Measurements from ENCODE around the gene GPC6.
"Not testable (repeated sequence)": the region's sequence is repeated elsewhere in the genome, so short reads cannot be mapped to it uniquely, and the experiment has no call there.

GPC6 gene

DNA sequence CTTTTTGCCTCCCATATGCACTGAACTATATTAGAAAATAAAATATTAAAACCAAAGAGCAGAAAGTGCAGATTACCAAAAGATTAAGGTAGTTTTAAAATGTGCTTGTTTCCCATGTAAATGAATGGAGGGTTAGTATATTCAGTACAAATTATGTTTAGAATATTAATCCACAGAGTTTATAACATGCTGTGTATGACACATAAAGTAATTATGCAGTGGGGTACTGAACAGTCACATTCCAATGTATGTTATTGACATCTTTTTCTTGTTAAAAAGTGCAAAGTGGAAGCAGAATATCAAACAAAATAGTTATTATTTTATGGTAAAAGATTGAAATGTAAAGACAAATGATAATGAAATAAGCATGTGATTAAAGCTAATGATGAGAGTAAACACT, 79.3 kb downstream of the GPC6 start:
- no peak overlapping the region for H3K27ac ChIP-seq
- no peak overlapping the region for H3K4me3 ChIP-seq

DNA sequence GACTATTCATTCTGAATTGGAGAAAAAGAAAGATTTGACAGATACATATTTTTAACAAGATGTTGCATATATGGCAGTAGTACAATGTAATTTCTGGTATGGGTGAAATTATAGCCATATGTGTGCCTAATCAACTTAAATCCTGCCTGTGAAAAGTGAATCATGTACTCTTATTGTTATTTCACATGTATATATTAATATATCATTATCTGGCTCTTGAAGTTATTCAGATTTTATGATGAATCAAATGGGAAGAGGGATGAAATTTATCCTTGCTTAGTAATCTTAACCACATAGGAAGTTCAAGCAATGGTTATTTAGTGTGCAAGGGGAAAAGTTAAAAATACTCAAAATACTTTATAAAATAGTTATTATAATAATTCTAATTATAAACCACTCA, 80.5 kb downstream of the GPC6 start:
- H3K27ac ChIP-seq, result no peak overlapping the region
- H3K4me3 ChIP-seq, result no peak overlapping the region

DNA sequence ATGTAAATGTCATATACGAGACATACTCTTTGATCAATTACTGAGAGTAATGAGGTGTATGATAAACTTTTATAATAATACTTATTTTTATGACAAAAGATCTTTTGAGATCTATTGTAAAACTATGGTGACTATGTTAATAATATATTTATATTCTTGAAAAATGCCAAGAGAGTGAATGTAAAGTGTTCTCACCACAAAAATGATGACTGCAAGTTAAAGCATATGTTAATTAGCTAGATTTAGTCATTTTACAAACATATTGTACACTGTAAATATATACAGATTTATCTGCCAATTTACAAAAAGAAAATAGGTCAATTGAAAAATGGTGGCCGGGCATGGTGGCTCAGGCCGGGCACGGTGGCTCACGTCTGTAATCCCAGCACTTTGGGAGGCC, 81.0 kb downstream of the GPC6 start:
- Histone ChIP-seq H3K27ac (no peak overlapping the region), H3K4me3 (no peak overlapping the region)

DNA sequence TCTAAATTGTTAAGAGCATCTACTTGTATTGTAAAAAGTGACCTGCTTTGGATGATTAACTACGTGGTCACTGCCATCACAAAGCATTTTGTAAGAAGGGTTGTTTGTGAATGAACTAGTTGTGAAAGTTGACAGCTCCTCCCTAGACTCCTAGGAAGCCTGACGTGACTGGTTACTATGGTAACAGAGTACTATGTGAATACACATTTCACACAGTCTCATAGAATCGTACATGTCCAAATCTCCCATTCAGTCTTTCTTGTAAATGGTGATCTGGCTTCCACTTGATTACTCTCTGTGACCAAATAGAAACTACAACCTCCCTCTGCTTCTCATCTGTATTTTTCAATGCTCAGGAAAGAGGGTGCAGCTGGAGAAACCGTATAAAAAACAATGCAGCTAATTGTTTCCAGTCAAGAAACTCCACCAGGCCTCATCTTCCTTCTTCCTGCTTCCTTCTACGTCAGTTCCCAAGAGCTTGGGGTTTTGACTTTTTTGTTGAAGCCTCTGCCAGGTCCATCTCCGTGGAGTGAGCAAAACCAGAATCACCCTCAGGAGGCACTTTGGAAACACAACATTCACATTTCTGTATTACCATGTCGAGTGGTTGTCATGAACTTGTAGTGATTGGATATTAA, 83.4 kb downstream of the GPC6 start:
- Histone ChIP-seq H3K27ac (no peak overlapping the region), H3K4me3 (no peak overlapping the region)

DNA sequence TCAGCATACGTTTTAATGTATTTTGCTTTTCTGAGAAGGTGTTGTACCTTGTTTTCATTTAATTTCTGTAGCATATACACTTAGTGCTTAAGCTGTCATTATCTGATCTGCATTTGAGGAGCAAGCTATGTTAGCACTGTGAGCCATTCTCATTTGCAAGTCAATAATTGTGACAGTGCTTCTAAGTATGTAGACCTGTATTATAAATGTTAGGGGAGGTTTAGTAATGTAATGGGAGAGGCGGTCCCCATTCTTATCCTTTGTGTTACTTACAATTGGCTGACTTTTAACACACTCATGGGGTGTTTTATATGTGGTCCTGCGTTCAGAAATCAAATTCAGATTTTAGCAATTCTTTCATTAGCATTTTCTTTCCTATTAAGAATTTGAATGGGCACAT, 90.2 kb downstream of the GPC6 start:
- Histone ChIP-seq H3K27ac (no peak overlapping the region), H3K4me3 (no peak overlapping the region)

DNA sequence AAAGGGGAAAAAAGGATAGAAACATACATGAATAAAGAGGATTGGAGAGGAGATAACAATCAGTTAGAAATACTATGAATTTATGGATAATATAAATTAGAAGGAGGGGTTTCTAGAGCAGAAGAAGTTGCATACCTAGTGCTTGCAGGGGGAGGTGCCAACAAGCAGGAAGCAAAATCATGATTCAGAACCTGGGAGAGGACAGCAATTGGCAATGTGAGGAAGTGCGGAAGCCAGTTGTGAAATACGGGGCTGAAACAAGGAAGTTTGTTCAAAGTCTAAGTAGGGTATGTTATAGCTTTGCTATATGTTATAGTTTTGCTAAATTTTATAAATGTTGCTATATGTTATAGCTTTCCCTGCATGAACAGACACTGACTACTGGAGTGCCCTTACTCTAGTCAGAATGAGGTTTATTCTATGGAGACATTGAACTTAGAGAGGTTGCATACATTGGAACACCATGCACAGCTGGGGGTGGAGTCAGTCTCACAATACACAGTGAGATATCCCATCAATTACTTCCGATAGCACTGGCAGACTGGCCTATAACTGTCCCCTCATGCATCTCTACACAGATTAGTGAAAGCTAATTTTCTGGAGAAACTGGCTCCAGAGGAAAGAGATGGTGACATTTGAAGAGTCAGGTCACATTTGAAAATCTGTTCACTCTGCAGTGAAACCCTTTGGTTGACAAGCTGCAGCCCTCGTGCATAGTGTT, 92.1 kb downstream of the GPC6 start:
- Histone ChIP-seq H3K27ac (no peak overlapping the region), H3K4me3 (no peak overlapping the region)

DNA sequence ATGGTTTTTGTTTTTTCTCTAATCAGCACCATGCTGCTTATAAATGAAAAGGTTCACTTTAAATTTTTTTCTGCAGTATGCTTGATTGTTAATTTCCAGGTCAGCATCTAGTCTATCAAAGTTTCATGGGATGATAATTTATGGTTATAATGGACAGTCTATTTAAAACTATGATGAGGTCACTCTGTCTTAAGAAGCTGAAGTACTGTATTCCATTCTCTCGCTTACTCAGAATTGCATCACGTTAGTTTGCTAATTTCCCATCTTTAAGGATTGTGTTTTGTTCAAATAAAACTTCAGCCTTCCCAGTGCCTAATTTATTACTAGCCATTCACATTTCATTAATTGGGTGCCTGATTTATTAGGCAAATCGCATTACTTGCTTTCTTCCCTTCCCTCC, 94.3 kb downstream of the GPC6 start:
- H3K27ac ChIP-seq, result no peak overlapping the region
- no peak overlapping the region for H3K4me3 ChIP-seq

DNA sequence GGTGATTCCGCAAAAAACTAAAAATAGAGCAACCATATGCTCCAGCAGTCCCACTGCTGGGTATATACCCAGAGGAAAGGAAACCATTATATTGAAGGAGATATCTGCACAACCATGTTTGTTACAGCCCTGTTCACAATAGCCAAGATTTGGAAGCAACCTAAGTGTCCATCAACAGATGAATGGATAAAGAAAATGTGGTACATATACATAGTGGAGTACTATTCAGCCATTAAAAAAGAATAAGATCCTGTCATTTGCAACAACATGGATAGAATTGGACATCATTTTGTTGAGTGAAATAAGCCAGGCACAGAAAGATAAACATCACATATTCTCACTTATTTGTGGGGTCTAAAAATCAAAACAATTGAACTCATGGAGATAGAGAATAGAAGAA, 97.3 kb downstream of the GPC6 start:
- not testable (repeated sequence) for H3K27ac ChIP-seq, H3K4me3 ChIP-seq

DNA sequence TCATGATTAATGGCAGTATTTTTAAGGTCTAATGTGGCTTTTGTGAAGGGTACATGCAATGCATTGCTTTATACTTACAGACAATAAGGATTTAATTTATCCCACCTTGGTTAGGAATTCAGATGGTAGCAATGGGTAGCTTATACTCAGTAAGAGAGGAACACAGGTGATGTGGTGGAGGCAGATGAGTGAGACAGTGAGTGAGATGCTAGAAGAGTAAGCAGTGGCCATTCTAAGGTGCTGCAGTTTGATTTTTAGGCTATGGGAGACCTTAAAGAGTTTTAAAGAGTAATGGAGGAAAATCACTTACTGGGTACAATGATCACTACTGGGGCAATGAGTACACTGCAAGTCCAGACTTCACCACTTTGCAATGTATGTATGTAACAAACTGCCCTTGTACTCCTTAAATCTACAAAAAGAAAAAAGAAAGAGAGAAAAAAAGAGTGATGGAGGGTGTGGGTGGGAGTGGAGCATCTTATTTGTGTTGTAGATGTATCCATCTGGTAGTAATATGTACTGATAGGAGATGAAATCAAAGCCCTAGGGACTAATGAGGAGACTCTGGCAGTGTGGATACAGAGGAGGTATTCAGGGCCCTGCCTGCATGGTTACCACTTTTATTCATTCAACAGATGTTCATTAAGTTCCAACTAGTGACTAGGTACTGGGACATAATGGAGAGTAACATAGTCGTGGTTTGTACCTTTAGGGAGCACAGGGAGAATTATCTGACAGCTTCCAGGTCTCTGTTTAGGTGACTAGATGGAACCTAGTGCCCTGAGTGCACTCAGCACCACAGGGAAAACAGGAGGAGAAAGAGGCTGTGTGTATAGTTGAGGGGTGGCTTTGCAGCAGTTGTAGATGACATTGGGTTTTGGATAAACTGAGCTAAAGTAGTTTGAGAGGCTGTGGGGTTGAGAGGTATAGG, 99.0 kb downstream of the GPC6 start:
- Histone ChIP-seq H3K27ac (no peak overlapping the region), H3K4me3 (no peak overlapping the region)

DNA sequence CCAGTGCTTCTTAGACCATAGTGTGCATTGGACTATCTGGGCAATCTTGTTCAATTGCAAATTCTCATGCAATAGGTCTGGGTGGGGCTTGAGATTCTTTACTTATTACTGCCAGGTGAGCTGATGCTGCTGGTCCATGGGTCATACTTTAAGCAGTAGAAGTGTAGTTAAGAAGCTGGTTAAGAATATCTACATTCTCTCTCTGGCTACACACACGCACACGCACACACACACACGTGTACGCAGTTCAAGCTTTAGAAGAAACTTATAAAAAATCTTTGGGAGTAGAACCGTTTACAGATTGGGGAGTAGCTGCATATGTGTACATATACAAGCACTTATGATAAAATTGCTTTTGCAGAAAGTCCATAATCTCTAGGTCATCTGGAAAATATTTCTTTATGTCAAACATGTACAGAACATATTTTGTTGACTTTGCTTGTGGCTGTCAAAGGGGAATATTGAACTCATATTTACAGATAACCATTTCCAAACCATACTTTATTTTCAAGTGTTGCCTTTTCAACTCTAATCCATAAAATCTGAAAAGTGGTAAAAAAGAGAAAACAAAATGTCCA, 99.7 kb downstream of the GPC6 start:
- Histone ChIP-seq H3K4me3 (no peak overlapping the region), H3K27ac (no peak overlapping the region)

DNA sequence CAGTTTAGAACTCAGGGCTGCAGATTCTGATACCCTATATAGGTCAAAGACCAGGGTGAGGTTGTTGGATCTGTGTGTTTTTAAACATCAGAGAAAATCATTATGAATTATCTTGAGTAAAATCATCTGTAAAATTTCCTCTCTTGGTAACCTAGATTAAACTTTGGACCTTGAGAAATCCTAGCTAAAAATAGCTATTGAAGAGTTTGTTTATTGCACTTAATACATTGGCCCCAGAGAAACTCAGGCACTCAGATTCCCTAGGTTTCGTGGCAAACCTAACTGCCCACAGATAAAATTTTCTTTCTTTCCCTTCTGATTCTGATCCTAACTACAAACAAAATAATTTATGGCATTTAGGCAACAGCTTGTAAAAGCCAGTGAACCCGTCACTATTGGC, 102.3 kb downstream of the GPC6 start:
- H3K27ac ChIP-seq, result no peak overlapping the region

DNA sequence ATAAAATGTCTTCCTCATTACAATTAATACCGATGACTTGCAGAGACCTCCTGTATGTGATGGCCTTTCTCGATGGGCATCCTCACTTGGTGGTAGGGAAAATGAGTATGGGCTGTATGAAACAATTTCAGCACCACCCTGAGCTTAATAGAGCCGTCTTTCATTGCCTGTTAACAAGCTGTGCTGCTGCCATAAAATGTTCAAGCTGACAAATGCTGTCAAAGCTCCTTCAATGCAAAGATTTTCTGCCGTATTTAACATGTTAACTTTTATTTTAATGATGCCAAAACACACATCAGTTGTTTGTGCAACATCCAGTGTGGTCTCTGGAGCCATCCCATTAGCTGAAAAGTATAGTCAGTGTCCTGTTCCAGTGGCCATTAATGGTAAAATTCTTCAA, 110.1 kb downstream of the GPC6 start:
- Histone ChIP-seq H3K4me3 (no peak overlapping the region), H3K27ac (no peak overlapping the region)

More for the DNA sequence above, 102.3 kb downstream of the GPC6 start:
- no peak overlapping the region for H3K4me3 ChIP-seq

DNA sequence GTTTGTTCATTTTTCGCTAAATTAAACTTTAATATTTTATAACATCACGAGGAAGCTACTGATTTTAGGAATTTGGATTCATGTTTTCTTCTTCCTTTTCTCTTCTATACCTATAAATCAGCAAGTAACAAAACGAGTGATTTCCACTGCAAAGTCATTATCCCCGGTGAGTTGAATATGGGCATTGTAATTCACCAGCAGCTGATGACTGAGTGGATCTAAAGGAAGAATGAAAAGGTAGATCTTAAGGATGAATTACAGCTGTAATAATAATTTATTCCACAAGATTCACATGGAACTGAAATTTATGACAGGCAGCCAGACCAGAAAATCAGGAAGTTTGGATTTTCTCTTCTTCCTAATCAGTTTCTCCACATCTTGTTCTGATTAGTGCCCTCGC, 111.4 kb downstream of the GPC6 start:
- Histone ChIP-seq H3K4me3 (no peak overlapping the region), H3K27ac (no peak overlapping the region)

DNA sequence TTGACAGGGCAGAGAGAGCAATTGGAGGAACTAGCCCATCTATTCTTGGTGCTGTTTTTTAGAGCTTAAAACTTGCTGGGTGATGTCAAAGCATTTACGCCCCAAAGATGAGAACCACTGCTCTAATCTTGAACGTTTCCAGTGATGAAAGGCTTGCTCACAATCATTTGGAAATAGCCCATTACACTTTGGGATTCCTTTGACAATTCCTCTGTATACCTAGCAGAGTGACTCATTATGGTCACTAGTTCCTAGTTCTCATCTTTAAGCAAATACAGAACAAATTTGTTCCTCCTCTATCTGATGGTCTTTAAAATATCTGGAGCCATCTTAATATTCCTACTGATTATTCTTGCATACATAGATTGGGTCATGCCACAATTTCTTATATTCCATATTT, 112.3 kb downstream of the GPC6 start:
- Histone ChIP-seq H3K27ac (no peak overlapping the region), H3K4me3 (no peak overlapping the region)

DNA sequence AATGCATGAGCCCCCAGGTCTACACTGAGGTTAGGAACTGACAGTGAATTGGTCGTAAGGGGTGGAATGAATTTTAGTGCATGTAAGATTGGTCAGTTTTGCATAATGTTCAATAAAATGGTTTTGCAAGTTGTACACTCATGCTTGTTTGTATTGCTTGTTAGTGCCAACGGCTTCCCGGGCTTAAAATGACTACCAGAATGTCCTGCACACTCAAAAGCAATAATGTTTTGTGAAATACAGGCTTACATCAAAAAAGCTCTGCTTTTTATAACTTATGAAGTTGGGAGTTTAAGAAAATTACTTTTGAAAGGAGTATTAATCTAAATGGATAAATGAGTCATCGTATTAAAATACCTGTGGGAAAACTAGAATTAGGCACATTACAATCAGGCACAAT, 112.9 kb downstream of the GPC6 start:
- no peak overlapping the region for H3K4me3 ChIP-seq
- H3K27ac ChIP-seq, result no peak overlapping the region

DNA sequence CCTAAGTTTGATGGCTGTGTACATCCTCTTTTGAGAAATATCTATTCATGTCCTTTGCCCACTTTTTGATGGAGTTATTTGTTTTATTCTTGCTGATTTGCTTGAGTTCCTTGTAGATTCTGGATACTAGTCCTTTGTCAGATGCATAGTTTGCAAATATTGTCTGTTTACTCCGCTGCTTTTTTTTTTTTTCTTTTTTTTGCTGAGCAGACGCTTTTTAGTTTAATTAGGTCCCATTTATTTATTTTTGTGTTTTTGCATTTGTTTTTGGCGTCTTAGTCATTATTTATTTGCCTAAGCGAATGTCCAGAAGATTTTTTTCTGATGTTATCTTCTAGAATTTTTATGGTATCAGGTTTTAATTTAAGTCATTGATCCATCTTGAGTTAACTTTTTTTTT, 114.9 kb downstream of the GPC6 start:
- no peak overlapping the region for H3K4me3 ChIP-seq
- H3K27ac ChIP-seq, result no peak overlapping the region

DNA sequence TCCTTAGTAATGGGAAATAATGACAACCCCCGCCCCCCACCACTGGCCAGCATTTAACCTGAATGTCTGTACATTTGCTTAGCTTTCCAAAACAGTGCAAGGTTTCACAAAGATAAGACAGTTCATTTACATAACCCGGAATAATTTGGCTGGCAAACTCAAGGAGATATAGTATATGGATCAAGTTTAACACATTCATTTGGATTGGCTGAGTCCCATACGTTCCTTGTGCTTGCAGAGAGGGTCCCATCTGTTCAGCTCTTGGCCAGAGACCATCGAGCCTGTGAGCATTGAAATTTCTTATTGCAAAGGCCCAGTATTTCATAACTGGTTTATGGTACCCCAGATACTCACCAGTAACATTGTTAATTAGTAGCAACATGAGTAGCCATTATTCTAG, 116.5 kb downstream of the GPC6 start:
- Histone ChIP-seq H3K27ac (no peak overlapping the region), H3K4me3 (no peak overlapping the region)

DNA sequence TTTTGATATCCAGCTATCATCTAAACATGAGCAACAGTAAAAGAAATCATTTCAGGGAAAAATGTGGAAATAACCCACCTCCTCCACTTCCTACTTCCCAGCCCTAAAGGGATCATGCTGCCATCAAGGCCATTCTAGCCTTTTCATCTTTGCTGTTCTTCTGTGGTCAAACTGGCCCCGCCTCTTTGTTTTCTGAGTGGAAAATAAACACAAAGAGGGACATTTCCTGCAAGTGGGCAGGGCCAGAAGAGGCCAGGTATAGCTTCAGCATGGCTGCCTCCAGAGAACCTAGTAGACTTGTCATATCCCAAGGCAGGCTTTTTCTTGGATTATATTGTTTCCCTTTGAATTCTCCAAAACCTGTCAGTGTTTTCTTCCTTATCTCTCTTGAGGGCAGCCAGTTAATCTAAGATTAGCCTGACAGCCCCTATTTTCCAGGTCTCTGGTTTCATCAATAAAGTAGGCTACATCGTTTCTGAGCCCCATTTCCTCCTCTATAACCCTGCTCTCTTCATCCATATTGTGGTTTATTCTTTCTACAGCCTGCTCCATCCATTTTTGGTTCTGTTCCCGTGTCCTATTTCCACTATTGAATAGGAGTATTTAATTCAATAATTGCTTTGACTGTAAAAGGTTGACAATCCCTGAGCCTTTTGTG, 117.6 kb downstream of the GPC6 start:
- Histone ChIP-seq H3K27ac (no peak overlapping the region), H3K4me3 (no peak overlapping the region)

DNA sequence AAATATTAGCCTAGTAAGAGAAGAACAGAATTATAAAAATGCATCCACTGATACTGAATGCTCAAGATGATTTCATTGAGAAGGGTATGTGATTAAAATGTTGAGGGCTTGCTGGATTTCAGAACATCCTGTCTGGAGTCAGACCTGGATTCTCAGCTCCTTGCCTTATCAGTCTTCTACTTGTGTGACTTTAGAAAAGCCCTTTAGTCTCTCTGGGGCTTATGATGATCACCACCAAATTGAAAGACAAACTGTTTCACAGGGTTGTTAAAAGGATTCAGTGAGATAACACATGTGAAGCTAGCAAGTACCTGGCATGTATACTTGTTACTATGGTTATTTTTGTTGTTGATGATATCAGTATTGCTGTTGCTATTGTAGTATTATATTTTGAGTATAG, 118.4 kb downstream of the GPC6 start:
- Histone ChIP-seq H3K27ac (no peak overlapping the region), H3K4me3 (no peak overlapping the region)

DNA sequence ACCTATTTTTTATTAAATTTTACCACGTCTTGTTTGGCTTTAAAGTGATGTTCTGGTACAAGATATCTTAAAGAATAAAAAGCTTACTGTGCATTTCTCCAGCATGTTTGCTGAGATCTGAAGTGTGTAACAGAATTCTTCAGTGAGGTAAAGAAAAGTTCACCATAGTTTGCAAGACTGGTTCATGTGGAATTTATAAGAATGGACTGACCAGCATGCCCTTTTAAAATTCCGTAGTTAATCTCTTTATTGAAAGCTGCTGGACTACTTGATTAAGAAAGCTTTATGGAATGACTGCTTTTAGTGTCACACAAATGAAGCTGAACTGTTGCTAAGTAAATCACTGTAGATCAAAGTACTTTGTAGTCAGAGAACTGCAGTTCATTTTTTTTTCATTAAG, 119.2 kb downstream of the GPC6 start:
- Histone ChIP-seq H3K27ac (no peak overlapping the region), H3K4me3 (no peak overlapping the region)

Data from skin epidermis (tissue), 12 donors.